A673 (cell line): ENCODE measurements around the gene USP34.

Experiments
- EZH2 ChIP-seq: fragments of 200-600 bp; sonication (generic); IDR thresholded peaks from 2 replicates; pipeline ENCODE4 v1.6.1; 2017; ENCODE audit warnings: borderline replicate concordance, low read depth, mild to moderate bottlenecking, mixed read lengths, antibody characterized with exemption, low read length; ENCODE audit not compliant: poor library complexity, severe bottlenecking
- TF ChIP-seq, protein P1 (sequence below): fragments of 300-800, 200-600 bp; sonication (generic); conservative IDR thresholded peaks from 2 replicates; pipeline ENCODE4 v1.5.1; 2017; ENCODE audit warnings: low read depth, mild to moderate bottlenecking, antibody characterized with exemption, low read length, moderate library complexity, mixed read lengths

DNA sequence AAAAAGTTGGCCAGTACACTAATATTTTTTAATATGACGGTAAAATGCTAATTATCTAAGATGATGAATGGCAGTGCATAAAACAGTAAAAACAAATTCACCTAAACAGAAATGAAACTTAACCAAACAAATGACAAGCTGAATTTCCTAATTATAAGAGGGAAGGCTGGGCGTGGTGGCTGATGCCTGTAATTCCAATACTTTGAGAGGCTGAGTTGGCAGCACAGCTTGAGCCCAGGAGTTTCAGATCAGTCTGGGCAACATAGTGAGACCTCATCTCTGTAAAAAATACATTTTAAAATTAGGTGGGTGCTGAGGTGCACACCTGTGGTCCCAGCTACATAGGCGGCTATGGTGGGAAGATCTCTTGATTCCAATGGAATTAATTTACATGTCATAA is 120.1 kb downstream of the USP34 start:
- TF ChIP-seq, protein P1, sequence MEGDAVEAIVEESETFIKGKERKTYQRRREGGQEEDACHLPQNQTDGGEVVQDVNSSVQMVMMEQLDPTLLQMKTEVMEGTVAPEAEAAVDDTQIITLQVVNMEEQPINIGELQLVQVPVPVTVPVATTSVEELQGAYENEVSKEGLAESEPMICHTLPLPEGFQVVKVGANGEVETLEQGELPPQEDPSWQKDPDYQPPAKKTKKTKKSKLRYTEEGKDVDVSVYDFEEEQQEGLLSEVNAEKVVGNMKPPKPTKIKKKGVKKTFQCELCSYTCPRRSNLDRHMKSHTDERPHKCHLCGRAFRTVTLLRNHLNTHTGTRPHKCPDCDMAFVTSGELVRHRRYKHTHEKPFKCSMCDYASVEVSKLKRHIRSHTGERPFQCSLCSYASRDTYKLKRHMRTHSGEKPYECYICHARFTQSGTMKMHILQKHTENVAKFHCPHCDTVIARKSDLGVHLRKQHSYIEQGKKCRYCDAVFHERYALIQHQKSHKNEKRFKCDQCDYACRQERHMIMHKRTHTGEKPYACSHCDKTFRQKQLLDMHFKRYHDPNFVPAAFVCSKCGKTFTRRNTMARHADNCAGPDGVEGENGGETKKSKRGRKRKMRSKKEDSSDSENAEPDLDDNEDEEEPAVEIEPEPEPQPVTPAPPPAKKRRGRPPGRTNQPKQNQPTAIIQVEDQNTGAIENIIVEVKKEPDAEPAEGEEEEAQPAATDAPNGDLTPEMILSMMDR, result no peak
- TF ChIP-seq EZH2, result no peak
